Measurements from ENCODE around the gene IGSF23. TPM values are rescaled to one million over a fixed set of nuclear protein-coding genes. Genes with fewer than 3 reads are reported as not detected.

The IGSF23 gene
- total and polyA plus RNA-seq, 3 donors from 2014 or later = 0.37 to 0.79 TPM; not detected in 1

DNA sequence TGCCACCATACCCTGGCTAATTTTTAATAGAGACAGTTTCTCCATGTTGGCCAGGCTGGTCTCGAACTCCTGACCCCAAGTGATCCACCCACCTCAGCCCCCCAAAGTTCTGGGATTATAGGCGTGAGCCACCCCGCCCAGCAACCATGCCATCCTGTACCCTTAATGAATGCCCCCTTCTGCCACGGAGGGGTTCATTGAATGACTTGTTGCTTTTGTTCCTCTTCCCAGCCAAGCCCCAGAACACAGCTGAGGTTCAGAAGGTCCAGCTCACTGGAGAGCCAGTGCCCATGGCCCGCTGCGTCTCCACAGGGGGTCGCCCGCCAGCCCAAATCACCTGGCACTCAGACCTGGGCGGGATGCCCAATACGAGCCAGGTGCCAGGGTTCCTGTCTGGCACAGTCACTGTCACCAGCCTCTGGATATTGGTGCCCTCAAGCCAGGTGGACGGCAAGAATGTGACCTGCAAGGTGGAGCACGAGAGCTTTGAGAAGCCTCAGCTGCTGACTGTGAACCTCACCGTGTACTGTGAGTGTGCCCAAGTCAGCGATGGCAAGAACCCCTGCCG, 36.3 kb downstream of the IGSF23 start:
- H3K9me3 ChIP-seq = no peaks in the 10 kb centered on the region
- intact Hi-C loops (cut with DNase I; ENCODE audit: low total_unique reads) = loop anchor here (10.0 kb wide), 1 partner anchor 75 kb away; no protein-coding TSS in a partner anchor
- peaks cover 8% of the 10 kb centered on the region for H3K4me1 ChIP-seq
- H3K36me3 ChIP-seq (ENCODE audit: low read depth, missing control alignments) = no peaks in the 10 kb centered on the region
- H3K27ac ChIP-seq = no peak overlapping the region
- DNase-seq = no peak
- TF ChIP-seq, protein P1, sequence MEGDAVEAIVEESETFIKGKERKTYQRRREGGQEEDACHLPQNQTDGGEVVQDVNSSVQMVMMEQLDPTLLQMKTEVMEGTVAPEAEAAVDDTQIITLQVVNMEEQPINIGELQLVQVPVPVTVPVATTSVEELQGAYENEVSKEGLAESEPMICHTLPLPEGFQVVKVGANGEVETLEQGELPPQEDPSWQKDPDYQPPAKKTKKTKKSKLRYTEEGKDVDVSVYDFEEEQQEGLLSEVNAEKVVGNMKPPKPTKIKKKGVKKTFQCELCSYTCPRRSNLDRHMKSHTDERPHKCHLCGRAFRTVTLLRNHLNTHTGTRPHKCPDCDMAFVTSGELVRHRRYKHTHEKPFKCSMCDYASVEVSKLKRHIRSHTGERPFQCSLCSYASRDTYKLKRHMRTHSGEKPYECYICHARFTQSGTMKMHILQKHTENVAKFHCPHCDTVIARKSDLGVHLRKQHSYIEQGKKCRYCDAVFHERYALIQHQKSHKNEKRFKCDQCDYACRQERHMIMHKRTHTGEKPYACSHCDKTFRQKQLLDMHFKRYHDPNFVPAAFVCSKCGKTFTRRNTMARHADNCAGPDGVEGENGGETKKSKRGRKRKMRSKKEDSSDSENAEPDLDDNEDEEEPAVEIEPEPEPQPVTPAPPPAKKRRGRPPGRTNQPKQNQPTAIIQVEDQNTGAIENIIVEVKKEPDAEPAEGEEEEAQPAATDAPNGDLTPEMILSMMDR (IDR thresholded peaks at IDR 0.05) = no peak
- TF ChIP-seq POLR2A (IDR thresholded peaks at IDR 0.05) = no peak
- H3K27me3 ChIP-seq = no peaks in the 10 kb centered on the region
- WGBS, 2 donors = 93 to 95% methylated on average over 15 of the region's 15 CpGs
- H3K4me3 ChIP-seq = no peak overlapping the region

DNA sequence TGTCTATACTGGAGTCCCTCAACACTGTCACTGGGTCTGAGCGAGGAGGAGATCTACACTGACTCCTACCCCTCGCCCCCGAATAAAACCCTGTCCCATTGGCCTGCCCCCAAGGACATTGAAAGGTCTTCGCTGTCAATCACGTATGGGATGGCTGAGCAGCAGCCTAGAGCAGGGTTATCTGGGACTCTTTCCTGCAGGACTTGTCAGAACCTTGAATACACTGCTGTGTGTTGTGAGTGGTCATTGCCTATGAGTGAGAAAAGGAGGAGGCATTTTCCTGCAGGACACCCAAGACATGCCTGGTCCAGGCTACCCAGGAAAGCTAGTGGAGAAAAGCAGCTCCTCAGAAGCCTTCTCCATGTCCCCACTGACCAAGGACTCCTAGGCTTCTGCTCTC, 40.0 kb downstream of the IGSF23 start:
- H3K4me1 ChIP-seq = peaks cover 2% of the 10 kb centered on the region
- TF ChIP-seq, protein P1 (IDR thresholded peaks at IDR 0.05) = no peak
- no peak for TF ChIP-seq POLR2A (IDR thresholded peaks at IDR 0.05)
- no peaks in the 10 kb centered on the region for H3K9me3 ChIP-seq
- intact Hi-C loops (cut with DNase I; ENCODE audit: low total_unique reads) = loop anchor here (10.0 kb wide), 1 partner anchor 79 kb away; no protein-coding TSS in a partner anchor
- H3K4me3 ChIP-seq = no peak overlapping the region
- H3K27me3 ChIP-seq = no peaks in the 10 kb centered on the region
- WGBS, 2 donors = 92 to 94% methylated on average over 5 of the region's 5 CpGs
- no peaks in the 10 kb centered on the region for H3K36me3 ChIP-seq (ENCODE audit: low read depth, missing control alignments)
- H3K27ac ChIP-seq = no peak overlapping the region
- DNase-seq = no peak

DNA sequence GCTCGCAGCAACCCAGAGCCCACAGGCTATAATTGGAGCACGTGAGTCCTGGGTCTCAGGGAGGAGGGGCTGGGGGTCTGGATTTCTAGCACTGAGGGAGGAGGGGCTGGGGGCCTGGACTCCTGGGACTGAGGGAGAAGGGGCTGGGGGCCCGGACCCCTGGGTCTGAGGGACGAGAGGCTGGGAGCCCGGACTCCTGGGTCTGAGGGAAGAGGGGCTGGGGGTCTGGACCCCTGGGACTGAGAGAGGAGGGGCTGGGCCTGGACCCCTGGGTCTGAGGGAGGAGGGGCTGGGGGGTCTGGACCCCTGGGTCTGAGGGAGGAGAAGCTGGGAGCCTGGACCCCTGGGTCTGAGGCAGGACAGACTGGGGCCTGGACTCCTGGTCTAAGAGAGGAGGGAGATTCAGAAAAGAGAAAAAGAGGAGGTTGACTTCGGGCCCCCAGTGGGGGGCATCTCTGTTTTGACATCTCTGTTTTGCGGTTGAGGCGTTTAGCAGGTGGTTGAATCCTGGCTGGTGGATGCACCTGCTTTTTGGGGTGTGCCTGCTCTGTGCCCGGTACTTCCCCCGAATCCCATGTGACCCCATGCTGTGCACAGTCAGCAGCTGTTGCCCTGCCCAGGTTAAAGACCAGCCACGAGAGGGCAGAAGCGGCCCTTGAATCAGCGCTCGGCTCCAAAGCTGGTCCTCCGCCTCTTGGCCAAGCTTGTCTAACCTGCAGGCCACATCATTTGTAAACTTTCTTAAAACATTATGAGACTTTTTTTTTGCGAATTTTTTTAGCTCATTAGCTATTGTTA, 40.8 kb downstream of the IGSF23 start:
- H3K4me1 ChIP-seq = no peaks in the 10 kb centered on the region
- no peaks in the 10 kb centered on the region for H3K27me3 ChIP-seq
- intact Hi-C loops (cut with DNase I; ENCODE audit: low total_unique reads) = loop anchor here (10.0 kb wide), 1 partner anchor 79 kb away; no protein-coding TSS in a partner anchor
- no peak for TF ChIP-seq POLR2A (IDR thresholded peaks at IDR 0.05)
- TF ChIP-seq, protein P1 (IDR thresholded peaks at IDR 0.05) = peak; percentile 15 to 44 (median 35)
- H3K27ac ChIP-seq = no peak overlapping the region
- DNase-seq = peak; percentile 80
- 64 to 70% methylated on average over 11 to 16 of the region's 16 CpGs for WGBS, 2 donors
- no peaks in the 10 kb centered on the region for H3K36me3 ChIP-seq (ENCODE audit: low read depth, missing control alignments)
- H3K9me3 ChIP-seq = no peaks in the 10 kb centered on the region
- H3K4me3 ChIP-seq = no peak overlapping the region

DNA sequence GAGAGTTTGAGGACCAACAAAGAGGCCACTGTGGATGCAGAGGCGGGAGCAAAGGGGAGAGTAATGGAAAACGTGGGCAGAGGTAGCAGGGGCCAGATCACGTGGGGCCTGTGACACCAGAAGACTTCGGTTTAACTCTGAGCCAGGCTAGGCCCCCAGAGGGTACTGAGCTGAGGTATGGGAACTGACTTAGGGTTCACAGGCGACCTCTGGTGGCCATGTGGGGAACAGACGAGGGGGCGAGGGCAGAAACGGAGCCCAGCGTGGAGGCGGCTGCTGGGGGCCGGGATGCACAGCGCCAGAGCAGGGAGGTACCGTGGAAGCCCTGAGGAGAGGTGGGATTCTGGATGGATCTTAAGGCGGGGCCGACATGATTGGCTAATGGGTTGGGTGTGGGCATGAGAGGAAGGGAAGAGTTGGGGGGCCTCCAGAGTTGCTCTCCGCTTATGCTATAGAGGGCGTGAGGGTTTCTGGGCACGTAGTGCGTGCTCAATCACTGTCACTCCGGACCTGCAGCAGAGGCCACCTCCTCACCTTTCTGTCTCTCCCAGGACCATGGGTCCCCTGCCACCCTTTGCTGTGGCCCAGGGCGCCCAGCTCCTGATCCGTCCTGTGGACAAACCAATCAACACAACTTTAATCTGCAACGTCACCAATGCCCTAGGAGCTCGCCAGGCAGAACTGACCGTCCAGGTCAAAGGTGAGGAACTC, 44.0 kb downstream of the IGSF23 start:
- Histone ChIP-seq H3K4me1 (peaks cover 7% of the 10 kb centered on the region), H3K36me3 (ENCODE audit: low read depth, missing control alignments) (no peaks in the 10 kb centered on the region), H3K4me3 (no peak overlapping the region), H3K27me3 (no peaks in the 10 kb centered on the region), H3K9me3 (no peaks in the 10 kb centered on the region), H3K27ac (no peak overlapping the region)
- intact Hi-C loops (cut with DNase I; ENCODE audit: low total_unique reads) = loop anchor here (10.0 kb wide), 1 partner anchor 83 kb away; no protein-coding TSS in a partner anchor
- peak; percentile 71 for DNase-seq
- no peak for TF ChIP-seq POLR2A (IDR thresholded peaks at IDR 0.05)
- TF ChIP-seq, protein P1 (IDR thresholded peaks at IDR 0.05) = peak; percentile 67 to 87 (median 76)
- whole genome bisulfite sequencing, 2 donors = 44 to 54% methylated on average over 22 to 25 of the region's 25 CpGs
